K562 (cell line): ENCODE data around the gene SLC9B1. TPM values are rescaled to one million over a fixed set of nuclear protein-coding genes. Genes with fewer than 3 reads are reported as not detected.

Source experiments
- ATAC-seq: fragments of 200-7000 bp; cut with Tn5 transposase; 3 replicates; pipeline ENCODE4 v1.9.1; 2020; ENCODE audit warnings: moderate library complexity
- BruUV-seq: library from RNA; stranded (reverse); fragments of 400-500 nt; replicated peaks from 2 replicates; lab custom pipeline; 2021; lab: Mats Ljungman, UMichigan
- CTCF ChIA-PET: fragments of 300-600 bp; formaldehyde crosslinking; extraction: SDS; loops from one replicate; lab custom pipeline; 2021; ENCODE audit warnings: low intra/inter-chr PET ratio; lab: Yijun Ruan, JAX
- POLR2A ChIA-PET: fragments of 300-600, 350-650 bp; sonication (Branson Sonifier 250); formaldehyde crosslinking; extraction: SDS; loops from one replicate; lab custom pipeline; 2021; ENCODE audit warnings: antibody characterized with exemption, inconsistent platforms; lab: Yijun Ruan, JAX
- DNase-seq, 4 experiments: peaks; one replicate each; pipeline versions ENCODE4 v3.0.0 to v3.0.0-alpha.2; 2011 to 2018; ENCODE audit warnings: low spot score in 3 of 4, mixed read lengths in 3 of 4; ENCODE audit errors: extremely low read depth in 1 of 4
- FAIRE-seq: peaks from 2 replicates; lab custom pipeline; 2011; peaks lifted over from hg19 to GRCh38; lab: Jason Lieb, UNC
- H2AFZ ChIP-seq: 2 replicates; pipeline ENCODE4 v1.6.0; 2011; ENCODE audit warnings: low read depth, low read length, control low read depth, inconsistent platforms
- H3K27ac ChIP-seq: fragments of 200-600 bp; 3 replicates; pipeline ENCODE4 v1.8.0; 2011; ENCODE audit warnings: low read depth, mild to moderate bottlenecking, control low read depth, inconsistent platforms, low read length, moderate library complexity, mixed read lengths; ENCODE audit errors: extremely low read depth
- H3K27me3 ChIP-seq, 2 experiments: fragments of 300-600 bp in 1 of 2; 2 replicates in 1 of 2; 3 replicates in 1 of 2; pipeline versions ENCODE4 v1.6.0 to v1.8.0; 2011; ENCODE audit warnings: inconsistent platforms in 2 of 2, low read length in 2 of 2, mild to moderate bottlenecking in 1 of 2, mixed read lengths in 1 of 2, moderate library complexity in 1 of 2; ENCODE audit not compliant: control insufficient read depth in 2 of 2, insufficient read depth in 2 of 2
- H3K36me3 ChIP-seq: fragments of 300-600 bp; 3 replicates; pipeline ENCODE4 v1.8.0; 2011; ENCODE audit warnings: mild to moderate bottlenecking, low read length, inconsistent platforms; ENCODE audit not compliant: control insufficient read depth, insufficient read depth
- H3K4me1 ChIP-seq, 2 experiments: fragments of 200-600 bp in 1 of 2; replicated peaks in 1 of 2; 2 replicates in 1 of 2; 3 replicates in 1 of 2; pipeline versions ENCODE4 v1.5.1 to v1.8.0; 2011; ENCODE audit warnings: inconsistent platforms in 2 of 2, low read length in 2 of 2, mild to moderate bottlenecking in 1 of 2, mixed read lengths in 1 of 2, moderate library complexity in 1 of 2; ENCODE audit not compliant: control insufficient read depth in 2 of 2, insufficient read depth in 2 of 2
- H3K4me2 ChIP-seq: 2 replicates; pipeline ENCODE4 v1.6.1; 2011; ENCODE audit warnings: low read length, control low read depth, inconsistent platforms, mixed read lengths; ENCODE audit not compliant: insufficient read depth
- H3K4me3 ChIP-seq: fragments of 200-600 bp; sonication (generic), shearing (Covaris generic); 2 replicates; pipeline ENCODE4 v1.5.1; 2016; ENCODE audit warnings: control low read depth, inconsistent platforms
- H3K79me2 ChIP-seq: fragments of 200-600 bp; 3 replicates; pipeline ENCODE4 v1.8.0; 2011; ENCODE audit warnings: low read length, inconsistent platforms; ENCODE audit not compliant: control insufficient read depth, insufficient read depth
- H3K9ac ChIP-seq, 2 experiments: 2 replicates each; pipeline versions ENCODE4 v1.6.0 to v1.6.1; 2011; ENCODE audit warnings: low read depth in 2 of 2, low read length in 2 of 2, control low read depth in 1 of 2, inconsistent platforms in 1 of 2, mild to moderate bottlenecking in 1 of 2, mixed read lengths in 1 of 2; ENCODE audit not compliant: insufficient read depth in 1 of 2
- H3K9me1 ChIP-seq: one replicate; pipeline ENCODE4 v1.6.0; 2011; ENCODE audit warnings: inconsistent platforms, mild to moderate bottlenecking, low read length, moderate library complexity; ENCODE audit not compliant: control insufficient read depth, insufficient read depth
- H3K9me3 ChIP-seq: replicated peaks from 2 replicates; pipeline ENCODE4 v1.5.1; 2011; ENCODE audit warnings: low read depth, low read length, inconsistent platforms; ENCODE audit not compliant: control insufficient read depth, insufficient read depth
- H4K20me1 ChIP-seq: replicated peaks from 2 replicates; pipeline ENCODE4 v1.6.1; 2011; ENCODE audit warnings: low read length, inconsistent platforms, mixed read lengths; ENCODE audit not compliant: control insufficient read depth, insufficient read depth
- AFF4 ChIP-seq: sonication (generic); formaldehyde crosslinking; IDR thresholded peaks from 2 replicates; pipeline ENCODE4 v1.8.0; 2023; ENCODE audit warnings: mild to moderate bottlenecking, missing genetic modification reagents
- CBX3 ChIP-seq, 2 experiments: IDR thresholded peaks; 1 replicate in 1 of 2; 2 replicates in 1 of 2; pipeline ENCODE4 v1.6.1; 2012; ENCODE audit warnings: inconsistent platforms in 2 of 2, low read length in 2 of 2, borderline replicate concordance in 1 of 2, control low read depth in 1 of 2
- FOSL1 ChIP-seq: fragments of 200-800 bp; sonication (Bioruptor generic); conservative IDR thresholded peaks from 2 replicates; pipeline ENCODE4 v1.6.1; 2016; ENCODE audit warnings: missing genetic modification characterization, missing compliant biosample characterization
- FOXM1 ChIP-seq, 2 experiments: fragments of 450-650 bp in 1 of 2; sonication (generic) in 1 of 2; formaldehyde crosslinking in 1 of 2; IDR thresholded peaks; 2 replicates each; pipeline versions ENCODE4 v1.6.1 to v1.9.0; 2017 to 2022; ENCODE audit warnings: low read depth in 2 of 2, mild to moderate bottlenecking in 2 of 2, missing genetic modification reagents in 1 of 2, moderate library complexity in 1 of 2
- HDAC6 ChIP-seq: IDR thresholded peaks from 2 replicates; pipeline ENCODE4 v1.6.1; 2012; ENCODE audit warnings: low read depth, mild to moderate bottlenecking, control low read depth, inconsistent platforms, low read length, moderate library complexity
- HNRNPL ChIP-seq: fragments of 200-400 bp; formaldehyde crosslinking; IDR thresholded peaks from 2 replicates; pipeline ENCODE4 v1.6.1; 2017; ENCODE audit warnings: low read depth, mild to moderate bottlenecking, low read length
- KAT2B ChIP-seq: IDR thresholded peaks from one replicate; pipeline ENCODE4 v1.6.1; 2012; ENCODE audit warnings: low read depth, mild to moderate bottlenecking, control low read depth, inconsistent platforms, low read length, moderate library complexity
- KAT7 ChIP-seq: sonication (generic); formaldehyde crosslinking; IDR thresholded peaks from 2 replicates; pipeline ENCODE4 v1.8.0; 2022; ENCODE audit warnings: missing genetic modification reagents, mild to moderate bottlenecking, borderline replicate concordance
- LARP7 ChIP-seq: fragments of 450-650 bp; IDR thresholded peaks from 2 replicates; pipeline ENCODE4 v1.6.1; 2016
- MBD2 ChIP-seq: sonication (generic); IDR thresholded peaks from 2 replicates; pipeline ENCODE4 v1.6.1; 2016; ENCODE audit warnings: low read depth, borderline replicate concordance
- MEIS2 ChIP-seq: fragments of 450-650 bp; IDR thresholded peaks from 2 replicates; pipeline ENCODE4 v1.6.1; 2014; ENCODE audit warnings: mild to moderate bottlenecking; ENCODE audit not compliant: partially characterized antibody
- NCOA1 ChIP-seq: fragments of 450-650 bp; IDR thresholded peaks from 2 replicates; pipeline ENCODE4 v1.6.1; 2016; ENCODE audit warnings: low read depth
- NFE2 ChIP-seq: IDR thresholded peaks from 2 replicates; pipeline ENCODE4 v1.6.1; 2014; ENCODE audit warnings: antibody characterized with exemption, low read depth
- RHOXF2B ChIP-seq: fragments of 250-450 bp; sonication (Bioruptor Pico); conservative IDR thresholded peaks from 2 replicates; pipeline ENCODE4 v1.5.1; 2021
- RUNX1 ChIP-seq: sonication (generic); IDR thresholded peaks from 2 replicates; pipeline ENCODE4 v1.6.1; 2016; ENCODE audit warnings: antibody characterized with exemption, low read depth
- SIN3A ChIP-seq, 2 experiments: fragments of 150-350 bp in 1 of 2; IDR thresholded peaks; 2 replicates each; pipeline ENCODE4 v1.6.1; 2011 to 2016; ENCODE audit warnings: borderline replicate concordance in 2 of 2, low read depth in 2 of 2, low read length in 2 of 2, mild to moderate bottlenecking in 2 of 2, moderate library complexity in 2 of 2; ENCODE audit not compliant: control insufficient read depth in 1 of 2
- SMAD2 ChIP-seq: fragments of 150-350 bp; IDR thresholded peaks from 2 replicates; pipeline ENCODE4 v1.6.1; 2014; ENCODE audit warnings: low read depth, mild to moderate bottlenecking, low read length
- SMARCC2 ChIP-seq: fragments of 450-650 bp; IDR thresholded peaks from 2 replicates; pipeline ENCODE4 v1.6.1; 2017; ENCODE audit warnings: antibody characterized with exemption, moderate library complexity, mild to moderate bottlenecking, low read depth
- TCF3 ChIP-seq: sonication (generic); formaldehyde crosslinking; IDR thresholded peaks from 2 replicates; pipeline ENCODE4 v1.4.0; 2020; ENCODE audit warnings: mild to moderate bottlenecking, missing genetic modification reagents
- TEAD4 ChIP-seq, 2 experiments: sonication (generic) in 1 of 2; formaldehyde crosslinking in 1 of 2; IDR thresholded peaks; 2 replicates each; pipeline versions ENCODE4 v1.6.1 to v1.8.0; 2012 to 2022; ENCODE audit warnings: borderline replicate concordance in 1 of 2, inconsistent platforms in 1 of 2, low read length in 1 of 2, mild to moderate bottlenecking in 1 of 2, missing genetic modification reagents in 1 of 2
- TGIF2 ChIP-seq: sonication (generic); formaldehyde crosslinking; IDR thresholded peaks from 2 replicates; pipeline ENCODE4 v1.8.1; 2022; ENCODE audit warnings: mild to moderate bottlenecking, missing genetic modification reagents, moderate library complexity
- WGBS: fragments of 100-300 bp; shearing (Covaris generic); methylation state at CpG from one replicate; pipeline ENCODE4 v1.1.6; 2016; ENCODE audit warnings: low coverage, mixed read lengths; ENCODE audit not compliant: insufficient coverage; ENCODE audit errors: missing lambda C conversion rate; 5-methylcytosine and 5-hydroxymethylcytosine counted together
- in situ Hi-C: fragments of 300-500 bp; cut with MboI; formaldehyde crosslinking; loops from 4 replicates; pipeline ENCODE4 v1.15.0; 2018; ENCODE audit warnings: inconsistent platforms, mixed read lengths
- intact Hi-C: fragments of 100-400 bp; cut with micrococcal nuclease; formaldehyde crosslinking; loops from 2 replicates; pipeline ENCODE4 v1.14.2; 2022
- polyA plus RNA-seq, 8 experiments: library from polyadenylated mRNA; depleted of rRNA in 4 of 8; stranded (reverse) in 5 of 8; unstranded in 3 of 8; fragments of >200 nt; fragmentation: Nextera tagmentation in 2 of 8; fragmentation: Illumina TruSeq in 1 of 8; extraction: Ambion mirVana in 2 of 8; extraction: Trizol in 1 of 8; gene quantifications; 2 replicates each; pipeline versions ENCODE4 v1.2.1 to v1.2.3, GENCODE V29; 2011 to 2014; ENCODE audit warnings: inconsistent platforms in 1 of 8, missing spikeins in 1 of 8
- total RNA-seq, 7 experiments: library from RNA; depleted of rRNA in 6 of 7; stranded (reverse); fragments of >200 nt in 6 of 7; fragmentation: Illumina TruSeq in 2 of 7; extraction: Trizol in 2 of 7; gene quantifications; 2 replicates each; pipeline versions ENCODE4 v1.2.1 to v1.2.3, GENCODE V29; 2011 to 2021; ENCODE audit warnings: low replicate concordance in 1 of 7

The SLC9B1 gene
- total and polyA plus RNA-seq, 9 of the 15 experiments (the other 6 are each of a cell fraction or from before 2014, with no cell fraction given): 0.21 to 1.3 (median 0.51) TPM

GRCh38 chr4:103044183-103044582 lies 24.7 kb upstream of the SLC9B1 start:
- Histone ChIP-seq H2AFZ (no peak overlapping the region; the same call in 1 of the 2 replicates), H3K4me2 (no peak overlapping the region), H3K36me3 (peaks cover 5% of the 10 kb centered on the region; the same call in 1 of the 3 replicates), H3K79me2 (no peaks in the 10 kb centered on the region), H3K9ac (no peak overlapping the region), H3K4me1 (no peaks in the 10 kb centered on the region; a peak in 1 of 5 replicates), H3K4me3 (no peak overlapping the region), H3K27me3 (no peaks in the 10 kb centered on the region), H3K27ac (no peak overlapping the region), H3K9me1 (no peaks in the 10 kb centered on the region), H3K9me3 (no peaks in the 10 kb centered on the region), H4K20me1 (no peaks in the 10 kb centered on the region)
- DNase-seq (peak in 1 of 4 experiments; percentile 23), FAIRE-seq (no peak), ATAC-seq (peak; percentile 55)
- ChIA-PET POLR2A (interaction anchor here (0.8 to 1.9 kb wide), 2 partner anchors 9 to 25 kb away, joined by 4 to 6 read pairs; partner anchors contain the start of gene SLC9B1), CTCF (no interaction called here)
- BruUV-seq: no TSS peak
- in situ Hi-C loops (no loop called here), intact Hi-C loops (no loop called here)
- 0% methylated on average over 2 of the region's 2 CpGs for whole genome bisulfite sequencing
- TF ChIP-seq LARP7: no peak
- no peak for TF ChIP-seq SMAD2
- TF ChIP-seq KAT7 (CRISPR knock-in tag): no peak
- TF ChIP-seq HDAC6: no peak
- no peak for TF ChIP-seq TGIF2
- TF ChIP-seq NFE2: no peak
- peak; percentile 31; the same call in 1 of the 2 replicates for TF ChIP-seq TEAD4 (IDR thresholded peaks at IDR 0.05; ENCODE audit: low read length)
- no peak for TF ChIP-seq TEAD4 (CRISPR knock-in tag; IDR thresholded peaks at IDR 0.05; ENCODE audit: borderline replicate concordance)
- TF ChIP-seq SIN3A (IDR thresholded peaks at IDR 0.05; ENCODE audit: borderline replicate concordance in 2 of 2, control insufficient read depth in 1 of 2, low read depth in 2 of 2, low read length in 2 of 2): no peak
- no peak for TF ChIP-seq NCOA1
- no peak for TF ChIP-seq KAT2B
- TF ChIP-seq SMARCC2: no peak
- no peak for TF ChIP-seq RHOXF2B (CRISPR knock-in tag)
- TF ChIP-seq FOSL1 (tag): no peak
- no peak for TF ChIP-seq AFF4
- no peak for TF ChIP-seq FOXM1 (IDR thresholded peaks at IDR 0.05; ENCODE audit: low read depth)
- TF ChIP-seq FOXM1 (CRISPR knock-in tag; IDR thresholded peaks at IDR 0.05; ENCODE audit: low read depth): no peak
- no peak for TF ChIP-seq RUNX1
- peak; percentile 94 for TF ChIP-seq MEIS2
- TF ChIP-seq CBX3 (IDR thresholded peaks at IDR 0.05; ENCODE audit: borderline replicate concordance in 1 of 2, low read length in 2 of 2): no peak
- TF ChIP-seq TCF3 (CRISPR knock-in tag): peak; percentile 80
- no peak for TF ChIP-seq HNRNPL
- TF ChIP-seq MBD2: no peak
